ENCODE data around the gene ANKRD11.

- TF ChIP-seq POLR2A (IDR thresholded peaks at IDR 0.05; ENCODE audit: low read depth, low read length) (no peak), MYC (IDR thresholded peaks at IDR 0.05; ENCODE audit: low read depth, low read length) (no peak), MAX (IDR thresholded peaks at IDR 0.05; ENCODE audit: insufficient read depth, insufficient read length) (no peak)
- TF ChIP-seq, protein P1, sequence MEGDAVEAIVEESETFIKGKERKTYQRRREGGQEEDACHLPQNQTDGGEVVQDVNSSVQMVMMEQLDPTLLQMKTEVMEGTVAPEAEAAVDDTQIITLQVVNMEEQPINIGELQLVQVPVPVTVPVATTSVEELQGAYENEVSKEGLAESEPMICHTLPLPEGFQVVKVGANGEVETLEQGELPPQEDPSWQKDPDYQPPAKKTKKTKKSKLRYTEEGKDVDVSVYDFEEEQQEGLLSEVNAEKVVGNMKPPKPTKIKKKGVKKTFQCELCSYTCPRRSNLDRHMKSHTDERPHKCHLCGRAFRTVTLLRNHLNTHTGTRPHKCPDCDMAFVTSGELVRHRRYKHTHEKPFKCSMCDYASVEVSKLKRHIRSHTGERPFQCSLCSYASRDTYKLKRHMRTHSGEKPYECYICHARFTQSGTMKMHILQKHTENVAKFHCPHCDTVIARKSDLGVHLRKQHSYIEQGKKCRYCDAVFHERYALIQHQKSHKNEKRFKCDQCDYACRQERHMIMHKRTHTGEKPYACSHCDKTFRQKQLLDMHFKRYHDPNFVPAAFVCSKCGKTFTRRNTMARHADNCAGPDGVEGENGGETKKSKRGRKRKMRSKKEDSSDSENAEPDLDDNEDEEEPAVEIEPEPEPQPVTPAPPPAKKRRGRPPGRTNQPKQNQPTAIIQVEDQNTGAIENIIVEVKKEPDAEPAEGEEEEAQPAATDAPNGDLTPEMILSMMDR (IDR thresholded peaks at IDR 0.05; ENCODE audit: extremely low read depth in 1 of 2, insufficient read depth in 1 of 2, low read depth in 1 of 2, low read length in 2 of 2): no peak
These were observed 33.5 kb upstream of the ANKRD11 start for GRCh38 chr16:89523680-89524344.
